GM18951 (cell line): ENCODE results near the gene MOV10L1.

Experiments
- POLR2A ChIP-seq: IDR thresholded peaks from 4 replicates; pipeline ENCODE4 v1.6.1; 2011; ENCODE audit warnings: mild to moderate bottlenecking; ENCODE audit not compliant: insufficient read length, insufficient read depth; ENCODE audit errors: extremely low read depth
- in situ Hi-C: fragments of 300-500 bp; cut with MboI; formaldehyde crosslinking; loops from one replicate; pipeline ENCODE4 v1.12.0; 2022; ENCODE audit warnings: low sequenced_read_pairs, mixed read lengths, inconsistent platforms; ENCODE audit not compliant: unreplicated experiment

MOV10L1 gene

GRCh38 chr22:50210378-50211139 is 120.8 kb downstream of the MOV10L1 start:
- in situ Hi-C loops: loop anchor here (25.0 kb wide), 2 partner anchors 273 to 448 kb away; no protein-coding TSS in a partner anchor
- no peak for TF ChIP-seq POLR2A

DNA sequence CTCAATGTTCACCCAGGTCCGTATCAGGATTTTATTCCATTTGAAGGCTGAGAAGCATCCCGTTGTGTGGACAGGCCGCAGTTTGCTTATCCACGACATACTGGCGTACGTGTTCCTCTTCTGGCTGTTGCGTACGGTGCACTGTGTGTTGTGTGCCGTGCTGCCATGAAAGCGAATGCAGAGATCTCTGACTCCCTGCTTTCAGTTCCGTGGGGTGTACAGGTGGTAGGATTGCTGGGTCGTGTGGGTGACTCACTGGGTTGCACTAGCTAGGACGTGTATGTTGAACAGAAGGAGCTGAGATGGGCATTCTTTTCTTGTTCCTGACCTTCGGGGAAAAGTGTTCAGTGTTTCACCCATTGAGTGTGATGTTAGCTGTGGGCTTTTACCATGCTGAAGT is 121.3 kb downstream of the MOV10L1 start:
- no peak for TF ChIP-seq POLR2A
- in situ Hi-C loops: loop anchor here (25.0 kb wide), 2 partner anchors 274 to 449 kb away; no protein-coding TSS in a partner anchor
